ENCODE measurements around the gene CRISP1. TPM values are rescaled to one million over a fixed set of nuclear protein-coding genes. Genes with fewer than 3 reads are reported as not detected.

CRISP1 gene
- total and polyA plus RNA-seq, 2 of the 13 experiments (the other 11 are each of a cell fraction or from before 2014, with no cell fraction given) = not detected

- no peak for ATAC-seq
- DNase-seq (ENCODE audit: low spot score) = no peak
- H3K4me2 ChIP-seq (ENCODE audit: low read depth, low read length) = no peak overlapping the region
- H3K4me3 ChIP-seq (replicated peaks in 1 of 3; ENCODE audit: insufficient read depth in 1 of 3, low read depth in 2 of 3, low read length in 3 of 3) = no peak overlapping the region
- in situ Hi-C loops (cut with HindIII; ENCODE audit: extremely low pct_ligation_motif_present, low pct_unique_long_range_greater_than_20kb) = no loop called here
- no peaks in the 10 kb centered on the region for H3K36me3 ChIP-seq (replicated peaks in 1 of 2; ENCODE audit: control insufficient read depth in 1 of 2, insufficient read depth in 2 of 2, low read length in 2 of 2)
- POLR2A ChIA-PET = no interaction called here
- no peaks in the 10 kb centered on the region for H3K4me1 ChIP-seq (ENCODE audit: insufficient read depth, low read length)
- intact Hi-C loops (cut with micrococcal nuclease; ENCODE audit: unreplicated experiment) = no loop called here
- H3K27ac ChIP-seq (ENCODE audit: extremely low read length, insufficient read depth, low read length) = no peak overlapping the region
- no peaks in the 10 kb centered on the region for H4K20me1 ChIP-seq (ENCODE audit: insufficient read depth, low read length)
- H3K27me3 ChIP-seq (ENCODE audit: control insufficient read depth in 1 of 2, insufficient read depth in 2 of 2, low read length in 2 of 2) = no peaks in the 10 kb centered on the region
- 29% methylated on average over 2 of the region's 2 CpGs for WGBS (ENCODE audit: low lambda C conversion rate)
- BruUV-seq (replicated peaks) = no TSS peak
- H2AFZ ChIP-seq (ENCODE audit: low read length) = no peak overlapping the region
- FAIRE-seq = no peak
- H3K9ac ChIP-seq (ENCODE audit: insufficient read depth, low read depth, low read length) = no peak overlapping the region
- TF ChIP-seq BORCS8-MEF2B (CRISPR knock-in tag; IDR thresholded peaks at IDR 0.05) (no peak), ZBTB49 (CRISPR knock-in tag; IDR thresholded peaks at IDR 0.05; ENCODE audit: borderline replicate concordance) (no peak), NFE2L2 (IDR thresholded peaks at IDR 0.05; ENCODE audit: low read length) (0 out of 2 replicates have a peak, but pooled peaks have one; percentile 21)
- TF ChIP-seq, protein P1, sequence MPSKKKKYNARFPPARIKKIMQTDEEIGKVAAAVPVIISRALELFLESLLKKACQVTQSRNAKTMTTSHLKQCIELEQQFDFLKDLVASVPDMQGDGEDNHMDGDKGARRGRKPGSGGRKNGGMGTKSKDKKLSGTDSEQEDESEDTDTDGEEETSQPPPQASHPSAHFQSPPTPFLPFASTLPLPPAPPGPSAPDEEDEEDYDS (CRISPR knock-in tag; IDR thresholded peaks at IDR 0.05) = no peak
- no peaks in the 10 kb centered on the region for H3K9me3 ChIP-seq (ENCODE audit: low read length)
- no peaks in the 10 kb centered on the region for H3K79me2 ChIP-seq (ENCODE audit: insufficient read depth, low read length)
- CTCF ChIA-PET (ENCODE audit: low intra/inter-chr PET ratio, low total read pairs) = no interaction called here
Observed at GRCh38 chr6:49813248-49813647, 53.1 kb downstream of the CRISP1 start.

GRCh38 chr6:49806145-49806544 is 60.2 kb downstream of the CRISP1 start:
- CTCF ChIA-PET (ENCODE audit: low intra/inter-chr PET ratio, low total read pairs) = no interaction called here
- POLR2A ChIA-PET = no interaction called here
- no peaks in the 10 kb centered on the region for H3K4me1 ChIP-seq (ENCODE audit: insufficient read depth, low read length)
- no peaks in the 10 kb centered on the region for H3K9me3 ChIP-seq (ENCODE audit: low read length)
- WGBS (ENCODE audit: low lambda C conversion rate) = 73% methylated on average over 4 of the region's 4 CpGs
- ATAC-seq (no peak), FAIRE-seq (no peak), DNase-seq (ENCODE audit: low spot score) (no peak)
- no peaks in the 10 kb centered on the region for H3K36me3 ChIP-seq (replicated peaks in 1 of 2; ENCODE audit: control insufficient read depth in 1 of 2, insufficient read depth in 2 of 2, low read length in 2 of 2)
- no peaks in the 10 kb centered on the region for H3K27me3 ChIP-seq (ENCODE audit: control insufficient read depth in 1 of 2, insufficient read depth in 2 of 2, low read length in 2 of 2)
- no TSS peak for BruUV-seq (replicated peaks)
- in situ Hi-C loops (cut with HindIII; ENCODE audit: extremely low pct_ligation_motif_present, low pct_unique_long_range_greater_than_20kb) = no loop called here
- intact Hi-C loops (cut with micrococcal nuclease; ENCODE audit: unreplicated experiment) = no loop called here
- no peak overlapping the region for H3K27ac ChIP-seq (ENCODE audit: extremely low read length, insufficient read depth, low read length)
- H4K20me1 ChIP-seq (ENCODE audit: insufficient read depth, low read length) = no peaks in the 10 kb centered on the region
- no peak overlapping the region for H3K4me2 ChIP-seq (ENCODE audit: low read depth, low read length)
- no peaks in the 10 kb centered on the region for H3K79me2 ChIP-seq (ENCODE audit: insufficient read depth, low read length)
- no peak overlapping the region for H2AFZ ChIP-seq (ENCODE audit: low read length)
- H3K4me3 ChIP-seq (replicated peaks in 1 of 3; ENCODE audit: insufficient read depth in 1 of 3, low read depth in 2 of 3, low read length in 3 of 3) = no peak overlapping the region
- no peak overlapping the region for H3K9ac ChIP-seq (ENCODE audit: insufficient read depth, low read depth, low read length)
- TF ChIP-seq HOXD1 (CRISPR knock-in tag; IDR thresholded peaks at IDR 0.05) (no peak), SRF (IDR thresholded peaks at IDR 0.05; ENCODE audit: low read depth, low read length) (no peak), ZSCAN22 (CRISPR knock-in tag; IDR thresholded peaks at IDR 0.05) (no peak), ZNF430 (CRISPR knock-in tag; IDR thresholded peaks at IDR 0.05) (no peak), HDAC2 (CRISPR knock-in tag; IDR thresholded peaks at IDR 0.05) (no peak), NFKB2 (CRISPR knock-in tag; IDR thresholded peaks at IDR 0.05; ENCODE audit: borderline replicate concordance) (no peak), GTF2F1 (IDR thresholded peaks at IDR 0.05; ENCODE audit: low read length) (no peak), SETDB1 (CRISPR knock-in tag; IDR thresholded peaks at IDR 0.05; ENCODE audit: borderline replicate concordance) (no peak), ZNF891 (CRISPR knock-in tag; IDR thresholded peaks at IDR 0.05) (no peak), MNT (IDR thresholded peaks at IDR 0.05) (no peak), SAFB2 (CRISPR knock-in tag; IDR thresholded peaks at IDR 0.05; ENCODE audit: borderline replicate concordance, low read depth) (no peak), SP5 (CRISPR knock-in tag; IDR thresholded peaks at IDR 0.05; ENCODE audit: borderline replicate concordance, low read depth) (no peak)
- TF ChIP-seq, protein P2, sequence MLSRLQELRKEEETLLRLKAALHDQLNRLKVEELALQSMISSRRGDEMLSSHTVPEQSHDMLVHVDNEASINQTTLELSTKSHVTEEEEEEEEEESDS (CRISPR knock-in tag; IDR thresholded peaks at IDR 0.05; ENCODE audit: borderline replicate concordance) = no peak

All from HepG2 (cell line).